NCI-H2107 (cell line): ENCODE data around the gene GDPD4.

Source experiments
- DNase-seq: peaks from one replicate; lab custom pipeline; 2025; lab: John Stamatoyannopoulos, UW

The GDPD4 gene

DNA sequence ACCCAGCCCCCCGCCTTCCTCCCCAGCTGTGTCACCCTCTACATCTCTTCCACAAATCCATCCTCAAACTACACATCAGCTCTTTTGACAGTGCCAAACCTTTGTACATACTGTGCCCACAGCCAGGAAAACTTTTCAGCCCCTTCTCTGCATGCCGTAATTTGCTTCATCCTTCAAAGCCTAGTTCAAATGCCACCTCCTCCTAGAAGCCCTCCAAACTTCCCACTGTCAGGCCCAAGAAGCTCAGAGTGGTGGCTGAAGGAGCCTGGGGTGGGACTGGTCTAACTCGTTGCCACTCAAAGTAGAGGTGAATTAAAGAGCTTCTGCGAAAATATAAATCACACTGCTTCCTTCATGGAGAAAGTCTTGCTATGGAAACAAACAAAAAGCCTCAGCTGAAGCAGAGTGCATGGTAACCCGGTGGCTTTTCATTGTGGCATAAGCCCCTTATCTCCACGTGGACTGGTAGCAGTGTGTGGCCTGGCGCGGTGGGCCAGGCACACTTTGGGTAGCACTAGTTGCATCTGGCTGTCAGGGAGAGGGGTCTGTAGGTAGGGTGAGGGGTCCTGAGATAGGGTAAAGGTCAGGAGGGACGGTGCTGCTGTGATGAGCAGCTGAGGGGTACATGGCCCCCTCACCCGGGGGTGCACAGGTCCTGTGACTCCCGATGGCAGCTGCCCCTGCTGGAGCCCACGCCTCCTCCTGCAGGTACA lies 96.6 kb downstream of the GDPD4 start:
- DNase-seq, result no peak

- no peak for DNase-seq
These were observed 97.4 kb downstream of the GDPD4 start for GRCh38 chr11:77203901-77204753.

GRCh38 chr11:77202941-77203900 lies 98.3 kb downstream of the GDPD4 start:
- DNase-seq, result no peak

GRCh38 chr11:77201991-77202841 lies 99.3 kb downstream of the GDPD4 start:
- DNase-seq, result no peak

DNA sequence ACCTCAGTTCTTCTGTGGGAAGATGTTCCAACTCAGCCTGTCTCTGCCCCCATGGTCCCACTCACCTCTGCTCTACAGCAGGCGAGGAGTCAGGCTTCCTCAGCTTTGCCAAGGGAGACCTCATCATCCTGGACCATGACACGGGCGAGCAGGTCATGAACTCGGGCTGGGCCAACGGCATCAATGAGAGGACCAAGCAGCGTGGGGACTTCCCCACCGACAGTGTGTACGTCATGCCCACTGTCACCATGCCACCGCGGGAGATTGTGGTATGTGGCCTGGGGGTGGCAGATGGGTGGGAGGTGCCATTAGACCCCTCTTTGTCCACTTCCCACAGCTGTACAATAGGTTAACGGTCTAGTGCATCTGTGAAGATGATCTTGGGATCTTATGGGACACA lies 100.1 kb downstream of the GDPD4 start:
- no peak for DNase-seq

DNA sequence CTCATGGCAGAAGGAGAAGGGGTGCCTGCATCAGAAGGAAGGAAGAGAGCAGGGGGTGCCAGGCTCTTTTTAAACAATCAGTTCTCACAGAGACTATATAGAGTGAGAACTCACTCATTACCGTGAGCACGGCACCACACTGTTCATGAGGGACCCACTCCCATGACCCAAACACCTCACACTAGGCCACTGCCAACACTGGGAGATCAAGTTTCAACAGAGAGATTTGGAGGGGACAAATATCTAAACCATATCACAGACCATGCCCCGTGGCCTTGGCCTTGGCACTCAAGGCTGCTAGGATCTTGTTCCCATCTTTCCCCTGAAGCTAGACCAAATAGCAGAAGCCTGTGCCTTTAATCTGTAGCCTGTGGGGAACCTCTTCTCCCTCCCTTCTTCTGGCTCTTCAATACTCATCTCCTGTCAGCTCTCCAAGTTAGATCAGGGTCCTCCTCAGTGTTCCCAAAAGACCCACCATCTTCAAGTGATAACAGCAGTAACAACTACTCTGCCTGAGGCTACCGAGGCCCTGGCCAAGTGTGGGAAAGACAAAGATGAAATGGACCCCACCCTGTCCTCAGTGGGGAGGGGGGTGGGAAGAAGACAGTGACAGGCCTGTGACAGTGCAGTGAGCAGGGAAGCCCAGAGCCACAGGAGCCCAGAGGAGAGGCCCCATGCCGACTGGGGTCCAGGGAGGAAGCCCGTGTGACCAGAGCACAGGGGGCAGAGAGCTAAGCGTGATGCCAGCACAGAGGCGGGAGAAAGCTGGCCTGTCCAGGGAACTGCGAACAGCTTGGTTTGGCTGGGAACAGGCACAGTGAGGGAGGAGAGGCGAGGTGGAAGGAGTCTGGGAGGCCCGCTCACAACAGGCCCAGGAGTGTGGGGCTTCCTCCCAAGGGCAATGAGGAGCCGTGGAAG lies 100.9 kb downstream of the GDPD4 start:
- DNase-seq, result no peak

DNA sequence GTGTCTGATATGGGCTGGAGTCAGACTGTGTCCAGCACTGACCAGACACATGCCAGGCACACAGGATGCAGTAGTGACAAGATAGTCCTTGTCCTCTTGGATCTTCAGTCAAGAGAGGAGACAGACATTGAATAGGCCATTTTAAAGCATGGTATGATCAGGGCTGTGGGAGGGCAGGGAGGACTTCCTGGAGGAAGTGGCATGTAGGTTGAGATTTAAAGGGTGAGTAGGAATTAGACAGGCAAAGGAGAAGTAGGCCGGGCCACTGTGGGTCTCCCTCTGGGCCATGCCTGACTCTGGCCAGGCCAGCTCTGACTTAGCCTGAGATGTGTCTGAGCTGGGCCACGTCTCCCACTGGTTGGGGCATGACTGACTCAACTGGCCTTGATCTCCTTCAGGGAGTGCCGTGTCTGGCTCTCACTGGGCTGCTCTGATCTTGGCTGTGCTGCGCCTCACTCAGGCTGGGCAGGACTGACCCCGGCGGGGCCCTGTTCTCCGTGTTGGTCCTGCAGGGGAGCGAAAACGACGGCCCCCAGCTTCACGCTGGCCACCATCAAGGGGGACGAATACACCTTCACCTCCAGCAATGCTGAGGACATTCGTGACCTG lies 102.2 kb downstream of the GDPD4 start:
- no peak for DNase-seq

- DNase-seq, result no peak
These were observed 103.0 kb downstream of the GDPD4 start for GRCh38 chr11:77198440-77198849.

GRCh38 chr11:77197626-77198320 lies 103.7 kb downstream of the GDPD4 start:
- no peak for DNase-seq

GRCh38 chr11:77196961-77197360 lies 104.5 kb downstream of the GDPD4 start:
- DNase-seq, result no peak

GRCh38 chr11:77195071-77195755 lies 106.3 kb downstream of the GDPD4 start:
- no peak for DNase-seq

DNA sequence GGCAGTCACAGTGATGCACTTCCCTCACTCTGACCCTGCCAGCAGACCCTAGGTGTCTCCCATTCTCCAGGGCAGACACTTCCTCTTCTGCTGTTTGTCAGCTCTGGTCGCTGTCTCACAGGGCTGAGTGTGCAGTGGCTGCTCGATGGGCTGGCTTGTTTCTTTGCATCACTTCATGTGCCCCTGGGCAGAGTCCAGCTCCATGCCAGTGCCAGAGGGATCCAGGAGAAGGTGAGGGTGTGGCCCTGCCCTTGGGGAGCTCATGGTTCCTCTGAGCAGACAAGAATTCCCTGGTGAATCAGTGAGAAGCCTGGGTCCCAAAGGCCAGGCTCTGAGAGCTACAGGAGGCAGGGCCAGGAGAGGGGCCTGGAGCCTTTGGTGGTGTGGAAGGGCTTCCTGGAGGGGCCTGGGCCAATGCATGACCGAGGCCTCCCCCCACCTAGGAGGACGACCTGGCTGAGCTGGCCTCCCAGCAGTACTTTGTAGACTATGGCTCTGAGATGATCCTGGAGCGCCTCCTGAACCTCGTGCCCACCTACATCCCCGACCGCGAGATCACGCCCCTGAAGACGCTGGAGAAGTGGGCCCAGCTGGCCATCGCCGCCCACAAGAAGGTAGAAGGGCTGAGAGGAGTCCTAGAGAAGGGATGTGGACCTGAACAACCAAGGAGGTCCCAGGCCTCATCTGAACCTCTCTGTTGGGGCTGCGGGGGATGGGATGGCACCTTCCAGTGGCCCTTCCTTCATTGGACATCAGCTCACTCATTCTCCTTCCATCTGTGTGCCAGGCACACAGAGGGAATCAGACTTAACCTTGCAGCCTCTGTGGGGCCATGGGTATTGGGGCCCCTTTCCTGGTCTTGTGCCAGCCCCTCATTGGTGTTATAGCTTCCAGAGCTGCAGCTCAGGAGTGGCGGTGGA lies 107.3 kb downstream of the GDPD4 start:
- DNase-seq, result no peak

DNA sequence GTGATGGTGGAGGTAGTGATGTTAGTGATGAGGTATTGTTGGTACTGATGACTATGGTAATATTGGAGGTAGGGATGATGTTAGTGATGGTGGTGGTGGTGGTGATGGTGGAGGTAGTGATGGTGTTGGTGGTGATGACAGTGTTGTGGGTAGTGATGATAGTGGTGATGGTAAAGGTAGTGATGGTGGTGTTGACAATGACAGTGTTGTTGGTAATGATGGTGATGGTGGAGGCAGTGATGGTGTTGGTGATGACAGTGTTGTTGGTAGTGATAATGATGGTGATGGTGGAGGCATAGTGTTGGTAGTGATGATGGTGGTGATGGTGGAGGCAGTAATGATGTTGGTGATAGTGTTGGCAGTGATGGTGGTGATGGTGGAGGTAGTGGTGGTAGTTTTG lies 108.3 kb downstream of the GDPD4 start:
- no peak for DNase-seq

DNA sequence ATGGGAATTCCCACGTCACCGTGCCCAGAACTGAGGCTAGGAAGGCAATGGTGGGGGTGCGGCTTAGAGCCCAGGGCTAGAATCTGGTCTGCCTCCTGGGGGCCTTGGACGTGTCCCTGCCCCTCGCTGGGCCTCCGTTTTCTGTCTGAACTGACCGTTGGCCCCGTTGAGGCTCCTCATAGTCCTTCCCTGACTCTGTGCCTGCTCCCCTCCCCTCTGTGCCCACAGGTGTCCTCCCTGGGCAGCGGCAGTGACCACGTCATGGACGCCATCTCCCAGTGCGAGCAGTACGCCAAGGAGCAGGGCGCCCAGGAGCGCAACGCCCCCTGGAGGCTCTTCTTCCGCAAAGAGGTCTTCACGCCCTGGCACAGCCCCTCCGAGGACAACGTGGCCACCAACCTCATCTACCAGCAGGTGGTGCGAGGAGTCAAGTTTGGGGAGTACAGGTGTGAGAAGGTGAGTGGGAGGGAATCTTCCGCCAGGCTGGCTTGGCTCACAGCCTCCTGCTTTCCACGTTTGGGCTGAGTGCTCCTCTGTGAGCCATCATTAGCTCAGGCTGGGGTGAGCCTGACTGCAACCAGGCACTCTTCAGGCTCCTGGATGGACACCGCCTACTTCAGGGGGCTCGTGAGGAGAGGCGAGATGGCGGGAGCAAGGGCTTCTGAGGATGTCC lies 109.5 kb downstream of the GDPD4 start:
- no peak for DNase-seq

GRCh38 chr11:77191429-77191822 lies 110.1 kb downstream of the GDPD4 start:
- no peak for DNase-seq

DNA sequence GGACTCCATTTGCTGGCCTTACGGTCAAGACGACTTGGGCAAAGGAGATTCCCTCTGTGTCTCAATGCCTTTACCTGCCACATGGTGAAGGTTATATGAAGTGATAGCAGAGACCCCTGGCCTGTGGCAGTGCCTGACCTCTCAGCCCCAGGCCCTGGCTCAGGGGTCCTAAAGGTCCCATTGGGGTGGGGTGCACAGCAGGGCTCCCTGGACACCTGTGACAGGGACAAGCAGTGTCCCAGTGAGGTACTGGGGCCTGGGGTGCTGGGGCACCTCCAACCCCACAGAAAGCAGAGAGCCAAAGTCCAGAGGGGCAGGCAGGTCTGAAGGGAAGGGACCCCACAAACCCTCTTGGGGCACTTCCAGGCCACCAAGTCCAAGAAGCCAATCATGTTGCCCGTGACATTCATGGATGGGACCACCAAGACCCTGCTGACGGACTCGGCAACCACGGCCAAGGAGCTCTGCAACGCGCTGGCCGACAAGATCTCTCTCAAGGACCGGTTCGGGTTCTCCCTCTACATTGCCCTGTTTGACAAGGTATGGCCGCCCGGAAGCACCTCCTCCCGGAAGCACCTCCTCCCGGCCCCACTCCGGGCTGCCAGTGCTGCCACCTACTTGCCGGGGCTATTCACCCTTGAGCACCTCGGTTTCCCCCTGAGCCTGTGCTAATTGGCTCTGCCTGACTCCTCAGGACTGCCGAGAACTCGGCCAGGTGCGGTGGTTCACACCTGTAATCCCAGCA lies 111.0 kb downstream of the GDPD4 start:
- DNase-seq, result no peak
